ENCODE data around the gene TAX1BP1.

- TF ChIP-seq ESRRA (CRISPR knock-in tag; IDR thresholded peaks at IDR 0.05; ENCODE audit: borderline replicate concordance) (no peak), PREB (CRISPR knock-in tag; IDR thresholded peaks at IDR 0.05; ENCODE audit: borderline replicate concordance) (no peak), CTCF (IDR thresholded peaks at IDR 0.05) (no peak), NFYB (CRISPR knock-in tag; conservative IDR thresholded peaks at IDR 0.05; ENCODE audit: low read depth) (no peak)
Observed at GRCh38 chr7:27777662-27778061, 37.7 kb downstream of the TAX1BP1 start.
